HUES48 (cell line): ENCODE data around the gene UBAP2.

Experiments
- H3K27ac ChIP-seq: one replicate; pipeline ENCODE4 v1.7.0; 2013; ENCODE audit warnings: low read depth, low read length, inconsistent platforms
- H3K27me3 ChIP-seq: 2 replicates; pipeline ENCODE4 v1.6.1; 2013; ENCODE audit warnings: mild to moderate bottlenecking, low read length; ENCODE audit not compliant: control insufficient read depth, insufficient read depth
- H3K36me3 ChIP-seq: 2 replicates; pipeline ENCODE4 v1.6.1; 2013; ENCODE audit warnings: low read length; ENCODE audit not compliant: control insufficient read depth, insufficient read depth
- H3K4me1 ChIP-seq: 2 replicates; pipeline ENCODE4 v1.6.1; 2013; ENCODE audit warnings: mild to moderate bottlenecking, low read length; ENCODE audit not compliant: control insufficient read depth, insufficient read depth
- H3K4me3 ChIP-seq: 2 replicates; pipeline ENCODE4 v1.5.1; 2013; ENCODE audit warnings: mild to moderate bottlenecking, low read depth, low read length
- H3K9ac ChIP-seq: 2 replicates; pipeline ENCODE4 v1.6.1; 2013; ENCODE audit warnings: mild to moderate bottlenecking, low read depth, low read length, moderate library complexity
- H3K9me3 ChIP-seq: 2 replicates; pipeline ENCODE4 v1.6.1; 2013; ENCODE audit warnings: low read length; ENCODE audit not compliant: control insufficient read depth, insufficient read depth

Gene UBAP2

DNA sequence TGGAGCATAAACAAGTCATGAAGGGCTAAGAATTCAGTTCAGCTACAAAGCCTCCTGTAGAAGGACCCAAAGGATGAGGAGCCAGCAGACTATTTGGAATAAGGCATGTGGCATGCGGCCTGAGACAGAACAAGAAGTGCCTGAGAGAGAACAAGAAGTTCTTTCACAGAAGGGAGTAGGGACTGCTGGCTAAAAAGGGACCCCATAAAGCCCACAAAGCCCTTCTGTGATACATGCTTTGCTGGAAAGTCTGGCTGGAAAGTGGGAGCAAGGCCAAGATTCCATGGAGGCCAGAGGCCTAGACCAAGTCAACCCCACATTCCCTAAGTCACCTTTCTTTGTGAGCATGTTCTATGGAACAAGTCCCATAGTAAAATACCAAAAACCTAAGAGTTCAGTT is 35.9 kb upstream of the UBAP2 start:
- H3K4me3 ChIP-seq = no peak overlapping the region
- H3K36me3 ChIP-seq = peaks cover 42% of the 10 kb centered on the region
- no peaks in the 10 kb centered on the region for H3K27me3 ChIP-seq
- no peak overlapping the region for H3K27ac ChIP-seq
- no peaks in the 10 kb centered on the region for H3K4me1 ChIP-seq
- no peaks in the 10 kb centered on the region for H3K9me3 ChIP-seq
- H3K9ac ChIP-seq = no peak overlapping the region

DNA sequence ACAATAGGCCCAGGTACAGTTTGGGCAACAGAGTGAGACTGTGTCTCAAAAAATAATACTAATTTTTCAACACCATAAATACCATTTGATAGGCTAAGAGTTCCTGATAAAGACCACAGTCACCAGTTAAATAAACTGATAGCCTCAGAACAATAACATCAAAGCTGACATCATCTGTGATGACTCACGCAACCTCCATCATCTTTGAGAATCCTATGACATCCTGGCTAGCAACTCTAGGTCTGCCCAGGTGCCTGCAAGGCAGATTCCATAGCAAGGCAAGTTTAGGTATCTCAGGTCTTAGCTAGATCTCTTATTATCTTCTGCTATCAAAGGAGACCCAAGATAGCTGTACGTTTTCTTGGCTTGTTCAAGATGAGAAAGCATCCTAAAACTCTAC is 30.5 kb upstream of the UBAP2 start:
- Histone ChIP-seq H3K9me3 (no peaks in the 10 kb centered on the region), H3K4me1 (no peaks in the 10 kb centered on the region), H3K9ac (no peak overlapping the region), H3K4me3 (no peak overlapping the region), H3K27me3 (no peaks in the 10 kb centered on the region), H3K36me3 (no peaks in the 10 kb centered on the region), H3K27ac (no peak overlapping the region)

DNA sequence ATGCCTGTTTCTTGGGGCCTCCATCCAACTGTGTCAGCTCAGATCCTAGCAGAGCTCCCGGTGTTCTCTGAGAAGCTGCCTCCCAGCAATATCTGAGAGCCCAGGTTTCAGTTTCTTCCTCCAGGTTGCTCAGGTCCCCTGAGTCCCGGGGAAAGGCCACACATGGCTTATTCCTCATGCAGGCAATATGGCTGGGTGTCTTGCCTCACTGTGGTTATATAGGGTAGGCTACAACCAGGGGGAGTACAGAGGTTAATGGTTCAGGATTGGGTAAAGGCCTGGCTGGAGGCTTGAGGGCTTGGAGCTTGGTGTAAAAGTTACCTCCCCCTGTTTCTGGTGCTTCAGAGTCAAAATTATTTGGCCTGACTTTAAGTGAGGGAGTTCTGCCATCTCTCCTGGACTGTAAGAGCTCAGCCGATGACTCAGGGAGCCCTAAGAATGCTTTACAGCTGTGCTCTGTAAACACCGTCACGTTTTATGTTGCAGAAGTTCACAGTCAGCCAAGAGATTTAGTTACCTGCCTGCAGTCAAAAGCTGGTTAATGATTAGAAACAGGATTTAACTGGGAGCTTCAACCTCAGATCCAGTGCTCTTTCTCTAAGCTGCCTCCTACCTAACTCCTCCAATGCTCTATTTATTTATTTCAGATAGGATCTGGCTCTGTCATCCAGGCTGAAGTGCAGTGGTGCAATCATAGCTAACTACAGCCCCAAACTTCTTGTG is 24.3 kb upstream of the UBAP2 start:
- H3K27me3 ChIP-seq = no peaks in the 10 kb centered on the region
- H3K4me3 ChIP-seq = no peak overlapping the region
- no peaks in the 10 kb centered on the region for H3K36me3 ChIP-seq
- H3K9ac ChIP-seq = no peak overlapping the region
- H3K9me3 ChIP-seq = no peaks in the 10 kb centered on the region
- peak overlapping the region; percentile 48 for H3K27ac ChIP-seq
- H3K4me1 ChIP-seq = 0 out of 2 replicates have a peak, but pooled peaks cover 9% of the 10 kb centered on the region

DNA sequence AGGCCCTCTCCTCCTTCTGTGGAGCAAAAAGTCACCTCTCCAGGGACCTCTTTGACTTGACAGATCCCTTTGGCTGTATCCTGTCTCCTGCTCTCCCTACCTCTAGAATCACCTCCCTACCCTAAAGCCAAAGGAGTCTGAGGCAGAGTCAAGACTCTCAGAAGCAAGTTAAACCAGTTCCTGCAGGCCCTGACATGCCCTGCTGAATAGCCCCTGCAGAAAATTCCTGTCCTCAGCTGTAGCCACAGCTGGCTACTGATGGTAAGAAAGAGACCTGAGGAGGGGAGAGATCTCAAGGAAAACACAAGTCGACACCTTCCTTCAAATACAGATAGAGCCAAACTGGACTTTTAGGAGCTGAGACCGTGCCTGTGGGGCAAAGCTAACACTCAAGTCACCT is 23.7 kb upstream of the UBAP2 start:
- 0 out of 2 replicates have a peak, but pooled peaks cover 9% of the 10 kb centered on the region for H3K4me1 ChIP-seq
- H3K27me3 ChIP-seq = no peaks in the 10 kb centered on the region
- peak overlapping the region; percentile 41; the same call in 1 of the 2 replicates for H3K9ac ChIP-seq
- no peak overlapping the region for H3K4me3 ChIP-seq
- H3K9me3 ChIP-seq = no peaks in the 10 kb centered on the region
- H3K27ac ChIP-seq = peak overlapping the region; percentile 48
- no peaks in the 10 kb centered on the region for H3K36me3 ChIP-seq

DNA sequence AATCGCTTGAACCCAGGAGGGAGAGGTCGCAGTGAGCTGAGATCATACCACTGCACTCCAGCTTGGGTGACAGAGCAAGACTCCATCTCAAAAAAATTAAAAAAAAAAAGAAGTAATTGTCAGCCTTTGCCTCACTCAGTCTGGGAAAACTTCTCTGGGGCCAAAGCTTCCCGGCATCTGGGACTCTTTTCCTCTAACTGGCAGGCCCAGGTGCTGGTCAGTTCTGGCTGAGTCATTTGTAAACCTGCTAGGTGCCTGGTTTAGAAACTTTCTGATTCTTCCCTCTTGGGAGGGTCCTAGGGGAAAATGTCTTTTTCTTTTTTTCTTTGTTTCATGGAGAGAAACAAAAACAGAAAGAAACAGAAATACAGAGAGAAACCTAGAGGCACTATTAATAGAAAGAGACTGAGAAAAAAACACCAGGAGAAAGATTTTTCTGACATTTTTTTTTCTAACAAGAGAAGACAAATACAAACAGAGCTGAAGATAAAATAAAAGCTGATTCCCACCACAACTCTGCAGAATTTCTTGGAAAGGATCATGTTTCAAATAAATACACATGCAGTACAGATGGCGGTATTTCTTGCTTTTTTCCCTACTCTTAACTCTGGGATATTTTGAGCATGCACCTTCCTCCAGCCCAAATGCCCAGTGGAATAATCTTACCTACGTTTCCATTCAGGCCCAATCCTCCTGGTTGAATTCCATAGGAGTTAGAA is 22.1 kb upstream of the UBAP2 start:
- no peaks in the 10 kb centered on the region for H3K36me3 ChIP-seq
- no peak overlapping the region for H3K9ac ChIP-seq
- no peak overlapping the region for H3K27ac ChIP-seq
- no peak overlapping the region for H3K4me3 ChIP-seq
- H3K9me3 ChIP-seq = no peaks in the 10 kb centered on the region
- no peaks in the 10 kb centered on the region for H3K27me3 ChIP-seq
- 0 out of 2 replicates have a peak, but pooled peaks cover 9% of the 10 kb centered on the region for H3K4me1 ChIP-seq

DNA sequence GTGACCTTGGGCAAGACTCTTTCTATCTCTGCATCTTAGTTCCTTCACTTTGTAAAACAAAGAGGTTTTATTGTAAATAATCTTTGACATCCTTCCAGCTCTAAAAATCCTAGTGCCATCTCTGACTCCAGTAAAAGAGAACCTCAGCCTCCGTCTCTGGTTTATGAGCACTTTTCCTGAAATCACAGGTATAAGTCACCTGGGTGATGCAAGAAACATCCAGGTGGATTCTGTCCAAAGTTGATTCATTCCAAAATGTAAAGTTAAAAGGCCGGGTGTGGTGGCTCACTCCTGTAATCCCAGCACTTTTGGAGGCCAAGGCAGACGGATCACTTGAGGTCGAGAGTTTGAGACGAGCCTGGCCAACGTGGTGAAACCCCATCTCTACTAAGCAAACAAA is 21.1 kb upstream of the UBAP2 start:
- H3K27ac ChIP-seq = no peak overlapping the region
- no peaks in the 10 kb centered on the region for H3K27me3 ChIP-seq

DNA sequence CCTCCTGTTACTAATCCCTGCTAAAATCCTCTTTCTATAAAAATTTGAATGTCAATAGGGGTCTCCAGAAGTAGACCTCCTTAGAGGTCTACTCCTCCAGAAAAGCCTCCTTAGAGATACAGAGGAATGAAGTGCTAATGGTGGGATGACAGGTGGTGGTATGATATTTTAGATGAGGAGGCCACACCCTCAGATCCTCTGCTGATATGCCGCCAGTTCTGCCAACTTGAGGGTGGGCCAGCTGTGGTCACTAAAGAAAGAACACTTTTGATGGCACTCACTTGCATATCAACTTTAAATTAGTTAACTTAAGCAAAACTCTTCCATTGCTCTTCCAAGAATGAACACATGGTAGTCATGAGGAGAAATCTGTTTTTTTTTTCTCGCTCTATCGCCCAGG is 16.9 kb upstream of the UBAP2 start:
- Histone ChIP-seq H3K36me3 (no peaks in the 10 kb centered on the region), H3K27me3 (no peaks in the 10 kb centered on the region), H3K9ac (no peak overlapping the region), H3K4me3 (no peak overlapping the region), H3K27ac (no peak overlapping the region), H3K9me3 (no peaks in the 10 kb centered on the region), H3K4me1 (no peaks in the 10 kb centered on the region)

More for the DNA sequence above, 21.1 kb upstream of the UBAP2 start:
- Histone ChIP-seq H3K4me3 (no peak overlapping the region), H3K36me3 (no peaks in the 10 kb centered on the region), H3K9ac (no peak overlapping the region), H3K9me3 (no peaks in the 10 kb centered on the region), H3K4me1 (0 out of 2 replicates have a peak, but pooled peaks cover 9% of the 10 kb centered on the region)

DNA sequence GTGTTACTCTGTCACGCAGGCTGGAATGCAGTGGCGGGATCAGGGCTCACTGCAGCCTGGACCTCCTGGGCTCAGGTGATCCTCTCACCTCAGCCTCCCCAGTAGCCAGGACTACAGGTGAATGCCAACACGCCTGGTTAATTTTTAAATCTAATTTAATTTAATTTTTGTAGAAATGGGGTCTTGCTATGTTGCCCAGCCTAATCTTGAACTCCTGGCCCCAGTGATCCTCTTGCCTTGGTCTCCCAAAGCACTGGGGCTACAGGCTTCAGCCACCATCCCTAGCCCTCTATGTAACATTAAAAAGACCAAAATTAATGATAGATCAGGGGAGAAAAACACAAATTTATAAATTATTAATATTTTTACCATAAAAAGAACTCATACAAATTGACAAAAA is 11.3 kb upstream of the UBAP2 start:
- Histone ChIP-seq H3K27me3 (no peaks in the 10 kb centered on the region), H3K9ac (no peak overlapping the region), H3K4me3 (no peak overlapping the region), H3K36me3 (no peaks in the 10 kb centered on the region), H3K4me1 (no peaks in the 10 kb centered on the region), H3K9me3 (no peaks in the 10 kb centered on the region), H3K27ac (no peak overlapping the region)

DNA sequence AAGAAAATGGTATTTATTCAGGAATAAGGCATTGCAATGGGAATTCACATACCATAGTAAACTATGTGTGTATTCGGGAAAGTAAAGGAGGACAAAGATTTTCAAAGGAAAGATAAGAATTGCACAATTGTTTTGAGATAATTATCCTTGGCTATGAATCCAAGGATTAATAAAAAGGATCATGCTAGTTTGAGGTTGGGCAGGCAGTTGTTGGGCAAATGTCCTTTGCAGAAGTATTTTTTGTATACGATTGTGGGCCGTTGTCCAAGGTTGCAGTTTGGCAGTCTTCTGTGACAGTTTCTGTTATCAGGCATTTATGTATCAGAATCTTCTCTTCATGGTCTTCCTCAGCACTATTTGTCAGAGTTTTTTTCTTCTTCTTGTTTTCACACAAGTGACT is 10.6 kb upstream of the UBAP2 start:
- H3K9me3 ChIP-seq = no peaks in the 10 kb centered on the region
- H3K27me3 ChIP-seq = no peaks in the 10 kb centered on the region

DNA sequence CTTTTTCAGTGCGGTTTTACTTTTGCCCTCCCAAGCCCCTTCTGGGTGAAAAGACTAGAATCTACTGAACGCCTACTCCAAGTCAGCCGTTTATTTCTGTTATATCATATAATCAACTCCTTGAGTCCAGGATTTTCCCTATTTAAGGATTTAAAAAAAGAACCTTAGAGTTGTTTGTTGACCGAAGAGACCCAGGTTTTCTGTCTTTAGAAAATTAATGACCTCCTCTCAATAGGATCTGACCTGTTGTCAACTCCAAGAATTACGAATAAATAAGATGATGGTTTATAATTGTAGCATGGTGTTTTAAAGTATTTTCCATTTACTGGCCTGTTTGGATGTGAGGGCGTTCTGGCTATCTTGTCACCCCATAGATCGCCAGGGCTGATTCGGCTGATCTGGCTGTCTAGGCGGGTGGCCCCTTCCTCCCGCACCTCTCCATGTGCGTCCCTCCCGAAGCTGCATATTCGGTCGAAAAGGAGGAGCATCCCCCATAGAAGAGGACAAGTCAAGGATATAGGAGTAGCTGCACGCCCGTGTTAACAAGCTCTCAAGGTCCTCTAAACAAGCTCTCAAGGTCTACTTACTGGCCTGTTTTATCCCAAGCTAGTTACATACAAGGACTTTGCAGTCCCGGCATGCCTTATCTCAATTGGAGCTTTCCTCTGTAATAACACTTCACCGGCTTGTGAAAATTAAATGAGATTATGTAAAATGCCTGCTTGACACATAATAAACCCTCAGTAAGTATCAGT is 1.1 kb upstream of the UBAP2 start:
- H3K9me3 ChIP-seq = no peaks in the 10 kb centered on the region
- no peaks in the 10 kb centered on the region for H3K36me3 ChIP-seq
- H3K4me1 ChIP-seq = peaks cover 17% of the 10 kb centered on the region; the same call in 1 of the 2 replicates
- H3K27me3 ChIP-seq = no peaks in the 10 kb centered on the region
- H3K27ac ChIP-seq = peak overlapping the region; percentile 100
- peak overlapping the region; percentile 97 for H3K9ac ChIP-seq
- peak overlapping the region; percentile 74 for H3K4me3 ChIP-seq

More for the DNA sequence above, 10.6 kb upstream of the UBAP2 start:
- no peak overlapping the region for H3K9ac ChIP-seq
- H3K4me1 ChIP-seq = no peaks in the 10 kb centered on the region
- no peak overlapping the region for H3K27ac ChIP-seq
- no peaks in the 10 kb centered on the region for H3K36me3 ChIP-seq
- no peak overlapping the region for H3K4me3 ChIP-seq
